ENCODE data around the gene GALNTL6.
"Not testable (repeated sequence)": the region's sequence is repeated elsewhere in the genome, so short reads cannot be mapped to it uniquely, and the experiment has no call there.

GALNTL6 gene

DNA sequence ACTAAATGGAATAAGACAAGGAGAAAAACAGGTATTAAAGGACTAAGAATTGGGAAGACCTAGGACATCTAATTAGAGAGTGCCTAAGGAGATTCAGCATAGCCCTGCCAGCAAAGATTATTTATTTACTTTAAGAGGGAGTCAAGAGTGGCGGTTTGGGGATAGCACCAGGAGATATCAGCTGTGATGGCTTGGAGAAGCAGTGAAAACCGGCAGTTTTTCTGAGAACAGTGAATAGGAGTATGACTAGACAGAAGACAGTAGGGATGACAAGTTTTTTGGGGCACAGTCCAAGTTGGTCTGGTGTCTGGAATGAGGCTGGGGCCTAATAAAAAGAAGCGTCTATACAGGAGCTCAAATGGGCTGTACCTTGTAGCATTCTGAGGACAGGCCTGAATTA, 1143.1 kb downstream of the GALNTL6 start:
- H3K36me3 Mint-ChIP-seq (ENCODE audit: low read depth); H3K4me3 Mint-ChIP-seq; DNase-seq; H3K27ac Mint-ChIP-seq; H3K9me3 Mint-ChIP-seq; H3K4me1 Mint-ChIP-seq; ATAC-seq; H3K27me3 Mint-ChIP-seq: not testable (repeated sequence)

DNA sequence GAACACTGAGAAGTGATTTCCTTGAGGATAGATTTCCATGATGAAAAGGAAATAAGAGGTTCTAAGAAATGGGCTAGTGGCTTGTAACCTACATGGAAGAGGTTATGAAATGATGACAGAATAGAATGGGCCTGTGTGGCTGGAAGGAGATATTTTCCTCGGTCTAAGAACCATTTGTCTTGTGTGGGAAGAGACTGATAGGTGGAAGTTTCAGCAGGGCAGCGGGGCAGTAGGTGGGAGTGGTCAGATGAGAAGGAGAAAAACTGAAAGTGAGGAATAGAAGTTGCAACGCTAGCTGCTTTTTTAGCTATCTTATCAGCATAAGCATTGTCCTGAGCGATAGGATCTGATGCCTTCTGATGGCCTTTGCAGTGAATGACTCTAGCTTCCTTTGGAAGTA, 1144.0 kb downstream of the GALNTL6 start:
- no peaks in the 10 kb centered on the region for H3K4me1 Mint-ChIP-seq
- no peak for DNase-seq

DNA sequence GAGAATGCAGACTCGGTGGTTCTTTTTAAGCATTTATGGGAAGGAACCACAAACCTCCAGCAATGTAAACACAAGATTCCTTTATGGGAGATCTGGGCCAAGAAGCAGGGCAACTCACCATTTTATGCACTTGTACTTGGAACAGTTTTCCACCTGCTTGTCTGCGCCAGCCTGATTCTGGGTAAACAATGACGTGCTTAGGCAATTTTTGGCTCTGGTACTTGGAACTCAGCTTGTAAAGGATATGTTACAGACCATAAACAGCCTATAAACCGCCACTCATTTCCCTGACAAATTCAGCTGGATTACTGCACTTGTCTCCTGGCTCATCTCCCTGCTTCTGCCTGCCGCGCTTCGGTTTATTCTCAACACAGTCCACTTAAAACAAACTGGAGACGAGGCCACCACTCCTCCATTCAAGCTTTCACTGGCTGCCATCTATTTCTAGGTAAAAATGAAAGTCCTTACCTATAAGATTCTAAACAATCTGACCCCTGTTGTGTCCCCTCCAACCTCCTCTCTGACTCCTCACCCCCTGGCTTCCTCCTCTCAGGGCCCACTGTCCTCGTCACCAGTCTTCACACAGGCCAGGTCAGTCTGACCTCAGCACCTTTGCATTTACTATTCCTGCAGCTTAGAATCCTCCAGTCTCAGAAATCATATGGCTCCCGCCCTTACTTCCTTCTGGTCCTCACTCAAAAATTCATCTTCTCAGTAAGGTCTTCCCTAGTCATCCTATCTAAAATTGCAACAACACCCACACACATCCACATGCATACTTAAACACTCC, 1149.6 kb downstream of the GALNTL6 start:
- H3K36me3 Mint-ChIP-seq (ENCODE audit: low read depth), result no peaks in the 10 kb centered on the region
- DNase-seq (no peak), ATAC-seq (no peak)
- H3K27ac Mint-ChIP-seq, result no peak overlapping the region
- peaks cover under 1% of the 10 kb centered on the region for H3K9me3 Mint-ChIP-seq
- no peak overlapping the region for H3K4me3 Mint-ChIP-seq
- peaks cover 7% of the 10 kb centered on the region for H3K27me3 Mint-ChIP-seq
- no peaks in the 10 kb centered on the region for H3K4me1 Mint-ChIP-seq

More for the DNA sequence above, 1144.0 kb downstream of the GALNTL6 start:
- H3K27ac Mint-ChIP-seq, result no peak overlapping the region
- H3K4me3 Mint-ChIP-seq, result no peak overlapping the region
- peaks cover 2% of the 10 kb centered on the region for H3K27me3 Mint-ChIP-seq
- H3K36me3 Mint-ChIP-seq (ENCODE audit: low read depth), result no peaks in the 10 kb centered on the region
- no peak for ATAC-seq
- H3K9me3 Mint-ChIP-seq, result no peaks in the 10 kb centered on the region

DNA sequence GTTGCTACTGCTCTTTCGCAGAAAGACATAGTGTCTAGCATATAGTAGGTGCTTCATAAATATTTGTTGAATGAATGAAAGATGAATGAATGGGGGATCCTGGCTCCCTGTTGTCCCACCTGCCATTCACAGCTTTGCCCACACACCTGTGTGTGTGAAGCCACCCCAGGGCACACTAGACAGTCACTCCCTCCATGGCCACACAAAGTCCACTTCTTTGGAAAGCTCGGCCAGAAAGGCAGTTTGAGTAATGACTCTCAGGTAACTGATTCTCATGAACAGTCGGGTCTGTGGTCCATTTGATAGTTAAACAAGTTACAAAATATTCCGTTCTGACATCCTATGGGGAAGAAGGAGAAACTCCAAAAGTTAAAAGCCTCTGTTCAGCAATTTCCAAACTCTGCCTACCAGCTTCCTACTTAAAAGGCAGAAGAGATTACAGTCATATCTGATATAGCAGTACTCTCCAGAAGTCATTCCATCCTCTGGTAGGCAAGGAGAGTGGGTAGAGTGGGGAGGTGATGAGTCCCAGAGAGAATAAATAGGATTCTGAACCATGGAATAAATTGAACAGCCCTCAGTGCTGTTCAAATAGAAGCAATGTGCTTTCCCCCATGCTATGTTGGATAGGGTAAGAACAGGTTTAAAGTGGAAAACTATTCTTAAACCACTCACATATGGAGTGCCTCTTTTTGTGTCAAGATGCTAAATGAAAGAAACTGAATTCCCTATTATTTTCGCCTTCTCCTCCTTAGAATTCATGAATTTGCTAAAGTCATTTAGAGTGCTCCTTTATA, 1150.5 kb downstream of the GALNTL6 start:
- H3K9me3 Mint-ChIP-seq, result peaks cover 8% of the 10 kb centered on the region
- no peak overlapping the region for H3K27ac Mint-ChIP-seq
- no peak overlapping the region for H3K4me3 Mint-ChIP-seq

DNA sequence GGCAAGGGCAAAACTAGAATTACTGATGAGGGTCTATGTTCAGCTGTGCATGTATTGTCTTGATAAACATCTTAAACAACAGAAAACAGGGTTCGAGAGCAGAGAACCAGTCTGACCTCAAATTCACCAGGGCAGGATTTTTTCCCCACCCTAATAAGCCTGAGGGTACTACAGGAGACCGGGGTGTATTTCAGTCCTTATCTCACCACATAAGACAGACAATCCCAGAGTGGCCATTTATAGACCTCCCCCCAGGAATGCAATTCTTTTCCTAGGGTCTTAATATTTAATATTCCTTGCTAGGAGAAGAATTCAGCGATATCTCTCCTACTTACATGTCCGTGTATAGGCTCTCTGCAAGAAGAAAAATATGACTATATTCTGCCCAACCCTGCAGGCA, 1157.0 kb downstream of the GALNTL6 start:
- peaks cover 22% of the 10 kb centered on the region for H3K9me3 Mint-ChIP-seq
- H3K27me3 Mint-ChIP-seq; H3K4me1 Mint-ChIP-seq; ATAC-seq; DNase-seq; H3K4me3 Mint-ChIP-seq; H3K27ac Mint-ChIP-seq; H3K36me3 Mint-ChIP-seq (ENCODE audit: low read depth): not testable (repeated sequence)

More for the DNA sequence above, 1150.5 kb downstream of the GALNTL6 start:
- ATAC-seq (no peak), DNase-seq (no peak)
- Mint-ChIP-seq H3K27me3 (peaks cover 7% of the 10 kb centered on the region), H3K36me3 (ENCODE audit: low read depth) (no peaks in the 10 kb centered on the region), H3K4me1 (no peaks in the 10 kb centered on the region)

DNA sequence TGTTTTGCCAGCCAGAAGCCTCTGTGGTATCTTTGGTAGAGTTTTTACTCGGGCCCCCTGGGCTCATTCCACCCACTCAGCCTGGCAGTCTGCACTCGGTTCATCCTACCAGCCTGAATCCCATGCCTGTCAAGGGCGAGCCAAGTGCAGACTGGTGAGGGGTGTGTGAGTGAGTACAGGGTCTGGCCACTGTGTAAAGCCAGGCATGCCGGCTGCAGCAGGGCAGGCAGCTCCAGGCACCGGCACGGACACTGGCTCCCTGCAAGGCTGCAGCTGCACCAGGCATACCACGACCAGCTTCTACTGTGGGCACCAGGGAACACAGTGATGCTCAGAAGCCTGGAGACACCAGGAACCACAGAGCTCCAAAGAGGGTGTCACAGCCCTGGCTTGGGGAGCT, 1161.4 kb downstream of the GALNTL6 start:
- H3K36me3 Mint-ChIP-seq (ENCODE audit: low read depth), result no peaks in the 10 kb centered on the region
- H3K4me1 Mint-ChIP-seq, result no peaks in the 10 kb centered on the region
- no peak for DNase-seq
- ATAC-seq, result no peak
- H3K9me3 Mint-ChIP-seq, result peaks cover 9% of the 10 kb centered on the region
- no peak overlapping the region for H3K27ac Mint-ChIP-seq
- no peak overlapping the region for H3K4me3 Mint-ChIP-seq
- H3K27me3 Mint-ChIP-seq, result peaks cover 5% of the 10 kb centered on the region

DNA sequence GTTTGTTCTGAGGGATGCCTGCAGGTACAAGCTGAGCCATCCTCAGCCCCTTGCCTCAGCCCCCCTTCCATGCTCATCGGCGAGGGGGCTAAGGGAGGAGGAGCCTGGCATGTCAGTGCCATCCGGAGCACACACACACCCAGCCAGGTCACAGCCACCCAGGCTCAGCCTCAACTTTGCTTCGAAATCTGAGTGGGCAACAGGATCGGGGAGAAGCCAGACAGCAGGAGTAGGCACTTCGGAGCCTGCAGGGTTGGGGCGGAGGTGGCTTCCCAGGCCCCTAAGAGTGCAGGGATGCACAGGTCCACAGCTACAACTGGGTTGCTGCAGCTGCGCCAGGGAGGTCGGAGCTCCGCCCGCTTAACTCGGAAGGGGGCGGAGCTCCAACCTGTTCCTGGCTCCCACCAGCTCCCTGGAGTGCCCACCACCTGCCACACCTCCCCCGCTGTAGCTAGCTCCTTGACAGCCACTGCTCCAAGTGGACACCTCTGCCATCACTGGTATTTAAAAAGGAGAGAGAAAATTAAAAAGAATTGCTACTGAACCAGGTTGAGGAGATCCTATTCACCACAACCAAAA, 1162.5 kb downstream of the GALNTL6 start:
- Mint-ChIP-seq H3K27me3 (peaks cover 5% of the 10 kb centered on the region), H3K4me1 (no peaks in the 10 kb centered on the region), H3K4me3 (no peak overlapping the region), H3K9me3 (peaks cover 4% of the 10 kb centered on the region), H3K27ac (no peak overlapping the region), H3K36me3 (ENCODE audit: low read depth) (no peaks in the 10 kb centered on the region)
- DNase-seq (no peak), ATAC-seq (no peak)

DNA sequence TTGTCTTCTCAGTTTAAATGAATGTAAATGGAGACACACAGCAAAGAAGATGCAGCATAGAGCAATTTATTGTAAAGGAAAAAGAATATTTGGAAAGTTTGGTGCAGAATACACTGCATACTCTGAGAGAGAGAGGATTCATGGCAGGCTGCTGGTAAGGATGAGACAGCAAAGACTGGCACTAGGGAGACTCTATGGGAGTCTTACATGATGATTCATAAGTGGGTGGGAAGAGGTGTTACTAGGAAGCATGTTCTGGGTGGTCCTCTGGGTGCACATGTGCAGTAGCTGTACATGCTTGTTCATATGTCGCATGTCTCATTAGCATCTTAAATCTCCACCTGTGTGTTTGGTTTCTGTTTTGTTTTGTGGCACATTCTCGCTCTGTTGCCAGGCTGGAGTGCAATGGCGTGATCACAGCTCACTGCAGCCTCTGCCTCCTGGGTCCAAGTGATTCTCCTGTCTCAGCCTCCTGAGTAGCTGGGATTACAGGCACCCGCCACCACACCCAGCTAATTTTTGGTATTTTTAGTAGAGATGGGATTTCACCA, 1164.4 kb downstream of the GALNTL6 start:
- H3K4me1 Mint-ChIP-seq; H3K4me3 Mint-ChIP-seq; H3K9me3 Mint-ChIP-seq; H3K36me3 Mint-ChIP-seq (ENCODE audit: low read depth); H3K27me3 Mint-ChIP-seq; DNase-seq; ATAC-seq; H3K27ac Mint-ChIP-seq: not testable (repeated sequence)

DNA sequence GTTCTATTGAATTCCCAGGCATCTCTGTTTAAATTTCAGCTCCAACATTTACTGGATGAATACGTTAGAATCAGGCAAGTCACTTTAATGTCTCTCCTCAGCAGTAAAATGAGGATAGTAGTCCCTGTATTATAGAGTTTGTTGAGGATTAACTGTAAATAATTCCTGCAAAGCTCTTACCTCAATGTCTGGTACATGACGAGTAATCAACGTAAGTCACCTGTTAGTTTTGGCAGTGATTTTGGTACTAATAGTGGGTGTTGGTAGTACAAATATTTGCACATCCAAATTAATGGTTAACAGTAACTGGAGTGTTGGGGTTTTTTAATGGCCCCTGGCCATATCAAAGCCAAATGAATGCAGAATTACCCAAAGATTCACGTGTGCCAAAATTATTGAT, 1165.6 kb downstream of the GALNTL6 start:
- Mint-ChIP-seq H3K9me3 (no peaks in the 10 kb centered on the region), H3K27ac (no peak overlapping the region), H3K36me3 (ENCODE audit: low read depth) (no peaks in the 10 kb centered on the region), H3K4me1 (no peaks in the 10 kb centered on the region), H3K4me3 (no peak overlapping the region), H3K27me3 (peaks cover 3% of the 10 kb centered on the region)
- DNase-seq (no peak), ATAC-seq (no peak)

DNA sequence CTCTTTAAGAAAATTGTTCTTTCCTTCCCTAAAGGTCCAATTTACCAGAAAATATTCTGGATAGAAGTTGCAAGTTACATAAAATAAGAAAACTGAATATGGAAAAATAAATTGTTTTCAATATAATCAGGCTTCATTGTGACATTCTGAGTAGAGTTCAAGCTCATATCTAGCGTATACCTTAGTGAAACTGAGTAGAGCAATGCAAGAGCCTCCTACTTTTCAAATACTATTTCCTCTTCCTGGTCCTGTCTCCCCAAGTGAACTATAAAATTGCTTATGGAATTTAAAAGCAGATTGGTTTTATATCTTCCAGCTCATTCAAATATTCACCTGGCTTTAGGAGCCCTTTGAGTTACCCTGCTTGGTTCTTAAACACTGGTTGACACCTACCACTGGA, 1166.1 kb downstream of the GALNTL6 start:
- no peaks in the 10 kb centered on the region for H3K4me1 Mint-ChIP-seq
- no peak overlapping the region for H3K27ac Mint-ChIP-seq
- no peaks in the 10 kb centered on the region for H3K36me3 Mint-ChIP-seq (ENCODE audit: low read depth)
- H3K4me3 Mint-ChIP-seq, result no peak overlapping the region
- DNase-seq (no peak), ATAC-seq (no peak)
- no peaks in the 10 kb centered on the region for H3K9me3 Mint-ChIP-seq
- peaks cover 3% of the 10 kb centered on the region for H3K27me3 Mint-ChIP-seq

DNA sequence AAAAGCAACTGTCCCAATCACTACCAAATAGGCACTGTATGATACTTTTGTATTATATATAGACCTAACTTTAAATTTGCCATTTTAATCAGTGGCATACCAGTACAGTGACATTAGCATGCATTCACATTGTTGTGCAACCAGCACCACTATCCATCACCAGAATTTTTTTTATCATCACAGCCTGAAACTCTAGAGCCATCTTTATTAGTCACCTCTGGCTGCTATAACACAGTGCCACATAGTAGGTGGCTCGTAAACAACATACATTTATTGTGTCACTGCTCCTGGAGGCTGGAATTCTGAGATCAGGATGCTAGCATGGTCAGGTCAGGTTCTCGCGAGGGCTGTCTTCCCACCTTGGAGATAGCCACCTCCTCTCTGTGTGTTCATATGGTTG, 1167.0 kb downstream of the GALNTL6 start:
- H3K27ac Mint-ChIP-seq, result no peak overlapping the region
- peaks cover 3% of the 10 kb centered on the region for H3K27me3 Mint-ChIP-seq
- ATAC-seq, result no peak
- no peaks in the 10 kb centered on the region for H3K36me3 Mint-ChIP-seq (ENCODE audit: low read depth)
- H3K9me3 Mint-ChIP-seq, result no peaks in the 10 kb centered on the region
- no peak overlapping the region for H3K4me3 Mint-ChIP-seq
- DNase-seq, result no peak
- H3K4me1 Mint-ChIP-seq, result no peaks in the 10 kb centered on the region

DNA sequence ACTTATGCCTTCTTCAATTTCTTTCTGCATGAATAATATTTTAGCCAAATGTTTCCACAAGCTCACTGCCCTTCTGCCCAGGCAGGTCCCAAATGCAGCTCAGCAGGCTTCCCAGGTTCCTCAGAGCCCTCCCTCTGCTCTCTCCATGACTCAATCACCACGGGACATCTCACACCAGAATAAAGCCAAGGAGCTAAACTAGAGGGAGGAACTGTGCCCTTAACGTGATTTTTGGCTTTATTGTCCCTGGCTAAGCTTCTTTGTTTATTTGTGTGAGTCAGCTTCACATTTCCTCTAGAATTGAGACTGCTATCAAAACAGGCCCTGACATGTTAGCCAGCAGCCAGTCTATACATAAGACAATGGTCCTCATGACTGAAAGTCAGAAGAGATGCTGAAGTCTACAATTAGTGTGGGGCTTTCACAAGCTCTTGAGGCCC, 1169.0 kb downstream of the GALNTL6 start:
- Mint-ChIP-seq H3K27ac (no peak overlapping the region), H3K4me3 (no peak overlapping the region), H3K4me1 (no peaks in the 10 kb centered on the region), H3K27me3 (peaks cover 3% of the 10 kb centered on the region), H3K36me3 (ENCODE audit: low read depth) (no peaks in the 10 kb centered on the region), H3K9me3 (no peaks in the 10 kb centered on the region)
- DNase-seq, result no peak
- ATAC-seq, result no peak

DNA sequence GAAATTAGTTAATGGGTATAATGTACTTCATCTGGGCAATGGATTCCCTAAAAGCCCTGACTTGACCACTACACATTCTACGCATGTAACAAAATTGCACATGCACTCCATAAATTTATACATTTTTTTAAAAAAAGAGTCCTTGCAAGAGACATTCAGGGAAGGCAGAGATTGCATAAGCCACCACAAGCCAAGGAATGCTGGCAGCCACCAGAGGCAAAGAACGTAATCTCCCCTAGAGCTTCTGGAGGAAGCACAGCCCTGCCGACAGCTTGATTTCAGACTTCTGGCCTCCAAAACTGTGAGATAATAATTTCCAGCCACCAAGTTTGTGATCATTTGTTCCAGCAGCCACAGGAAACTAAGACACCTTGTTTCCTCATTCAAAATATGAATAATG, 1169.8 kb downstream of the GALNTL6 start:
- DNase-seq (no peak), ATAC-seq (no peak)
- Mint-ChIP-seq H3K4me3 (no peak overlapping the region), H3K27me3 (peaks cover 3% of the 10 kb centered on the region), H3K36me3 (ENCODE audit: low read depth) (no peaks in the 10 kb centered on the region), H3K27ac (no peak overlapping the region), H3K4me1 (no peaks in the 10 kb centered on the region), H3K9me3 (peaks cover 1% of the 10 kb centered on the region)

DNA sequence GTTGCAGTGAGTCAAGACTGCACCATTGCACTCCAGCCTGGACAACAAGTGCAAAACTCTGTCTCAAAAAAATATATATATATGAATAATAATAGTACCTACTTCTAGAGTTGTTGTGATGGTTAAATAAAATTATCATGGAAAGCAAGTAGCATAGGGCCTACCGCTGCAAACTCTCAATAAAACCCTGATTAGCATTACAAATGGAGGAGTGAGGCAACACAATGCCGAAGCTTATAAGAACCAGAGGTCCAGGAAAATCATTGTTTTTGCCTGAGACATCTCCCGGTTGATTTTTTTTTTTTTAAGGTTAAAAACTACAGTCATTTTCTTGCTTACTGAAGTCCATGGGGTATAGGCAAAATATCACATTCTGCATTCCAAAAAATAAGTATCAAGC, 1170.4 kb downstream of the GALNTL6 start:
- Mint-ChIP-seq H3K36me3 (ENCODE audit: low read depth) (no peaks in the 10 kb centered on the region), H3K4me1 (no peaks in the 10 kb centered on the region), H3K27ac (no peak overlapping the region), H3K27me3 (peaks cover 3% of the 10 kb centered on the region), H3K9me3 (peaks cover 3% of the 10 kb centered on the region), H3K4me3 (no peak overlapping the region)
- DNase-seq, result no peak
- ATAC-seq, result no peak

DNA sequence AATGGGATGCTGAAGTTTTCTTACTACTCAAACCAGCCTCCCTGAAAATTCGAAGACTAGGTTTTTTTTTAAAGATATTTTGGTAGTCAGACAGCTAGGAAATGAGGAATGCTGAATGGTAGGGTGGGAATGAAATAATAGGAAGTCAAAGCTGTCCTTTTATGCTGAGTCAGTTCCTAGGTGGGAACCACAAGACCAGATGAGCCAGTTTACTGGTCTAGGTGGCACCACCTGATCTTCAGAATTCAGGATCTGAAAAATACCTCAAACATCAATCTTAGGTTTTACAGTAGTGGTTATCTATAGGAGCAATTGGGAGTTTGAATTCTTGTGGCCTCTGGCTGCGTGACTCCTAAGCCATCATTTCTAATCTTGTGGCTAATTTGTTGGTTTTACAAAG, 1172.3 kb downstream of the GALNTL6 start:
- ATAC-seq, result no peak
- Mint-ChIP-seq H3K9me3 (peaks cover 3% of the 10 kb centered on the region), H3K4me1 (no peaks in the 10 kb centered on the region), H3K27ac (no peak overlapping the region), H3K36me3 (ENCODE audit: low read depth) (no peaks in the 10 kb centered on the region), H3K27me3 (peaks cover 3% of the 10 kb centered on the region), H3K4me3 (no peak overlapping the region)
- no peak for DNase-seq
